ENCODE data around the gene NFKB2. TPM values are rescaled to one million over a fixed set of nuclear protein-coding genes. Genes with fewer than 3 reads are reported as not detected.

The NFKB2 gene
- total and polyA plus RNA-seq, 2 of the 8 experiments (the other 6 are each of a cell fraction or from before 2014, with no cell fraction given): 20.4 to 31.4 TPM

GRCh38 chr10:102396317-102396650, 779 bp downstream of the NFKB2 start:
- FAIRE-seq: no peak
- peak overlapping the region in 3 of 4 experiments; percentile 3 to 72 (median 71); a peak in 3 of 7 replicates for H3K9ac ChIP-seq (replicated peaks in 1 of 4; ENCODE audit: extremely low read depth in 1 of 4, low read depth in 3 of 4, low read length in 3 of 4)

More at GRCh38 chr10:102396317-102396650, 779 bp downstream of the NFKB2 start:
- Histone ChIP-seq H3K18ac (ENCODE audit: extremely low read depth, low read length) (peak overlapping the region; percentile 2; the same call in 1 of the 2 replicates), H3K4me1 (replicated peaks in 1 of 4; ENCODE audit: control insufficient read depth in 3 of 4, insufficient read depth in 4 of 4, low read length in 3 of 4) (peaks cover 0 to 24% (median 14%) of the 10 kb centered on the region in 4 experiments; a peak in 6 of 7 replicates), H3K4me3 (ENCODE audit: extremely low read depth in 1 of 4, insufficient read depth in 2 of 4, low read depth in 3 of 4, low read length in 4 of 4) (peak overlapping the region; percentile 29 to 75 (median 68)), H3K14ac (ENCODE audit: insufficient read length) (no peak overlapping the region), H3K79me1 (ENCODE audit: low read depth, low read length) (no peaks in the 10 kb centered on the region), H2BK5ac (ENCODE audit: low read depth, low read length) (0 out of 2 replicates have a peak overlapping the region, but pooled peaks have one; percentile 2), H3K4ac (replicated peaks; ENCODE audit: insufficient read length, low read depth, low read length) (no peak overlapping the region), H2BK15ac (ENCODE audit: low read length) (no peak overlapping the region), H3K27me3 (replicated peaks in 1 of 4; ENCODE audit: control insufficient read depth in 3 of 4, extremely low read depth in 1 of 4, insufficient read depth in 3 of 4, low read length in 3 of 4) (peaks cover 0 to 24% (median 18%) of the 10 kb centered on the region in 4 experiments; a peak in 6 of 7 replicates), H3K4me2 (ENCODE audit: insufficient read depth in 1 of 2, low read depth in 2 of 2, low read length in 2 of 2) (peak overlapping the region; percentile 91 to 98), H2BK120ac (replicated peaks; ENCODE audit: low read depth, low read length) (no peak overlapping the region), H3K56ac (replicated peaks; ENCODE audit: insufficient read length, low read depth, low read length) (no peak overlapping the region), H3K36me3 (ENCODE audit: control insufficient read depth in 2 of 4, insufficient read depth in 4 of 4, low read length in 3 of 4) (peaks cover 0 to 7% (median 4%) of the 10 kb centered on the region in 4 experiments; a peak in 5 of 8 replicates), H4K5ac (ENCODE audit: insufficient read length, low read depth, low read length) (no peak overlapping the region), H4K20me1 (replicated peaks in 1 of 2; ENCODE audit: control insufficient read depth in 1 of 2, insufficient read depth in 2 of 2, low read length in 2 of 2) (peaks cover 6 to 12% of the 10 kb centered on the region in 2 experiments), H3K23me2 (ENCODE audit: low read depth, low read length) (peaks cover 13% of the 10 kb centered on the region), H3K9me3 (ENCODE audit: insufficient read depth in 2 of 2, low read depth in 1 of 2, low read length in 1 of 2) (no peaks in the 10 kb centered on the region), H2AFZ (ENCODE audit: low read length) (no peak overlapping the region), H2AK5ac (ENCODE audit: low read depth, low read length) (peak overlapping the region; percentile 55), H2BK20ac (ENCODE audit: low read length) (no peak overlapping the region), H3K79me2 (ENCODE audit: control insufficient read depth in 1 of 2, insufficient read depth in 2 of 2, low read length in 2 of 2) (no peaks in the 10 kb centered on the region), H2BK12ac (ENCODE audit: low read depth, low read length) (no peak overlapping the region), H3K27ac (ENCODE audit: low read depth, low read length) (peak overlapping the region; percentile 69; the same call in 1 of the 2 replicates), H4K91ac (replicated peaks; ENCODE audit: insufficient read length, low read length) (no peak overlapping the region), H3K23ac (ENCODE audit: insufficient read length) (no peak overlapping the region), H4K8ac (ENCODE audit: extremely low read depth, insufficient read depth, low read length) (no peak overlapping the region)
- WGBS, 2 experiments (ENCODE audit: extremely low coverage in 1 of 2, insufficient coverage in 1 of 2, insufficient read length in 1 of 2, insufficient replicate concordance in 2 of 2, low coverage in 1 of 2, low lambda C conversion rate in 2 of 2, missing lambda C conversion rate in 1 of 2): 68% methylated on average over 3 of the region's 4 CpGs; no CpG with 5 or more reads in 1 of the 2 experiments
- CTCF ChIA-PET (ENCODE audit: partially characterized antibody): interaction anchor here (1.0 to 16.4 kb wide), 13 partner anchors 9 to 227 kb away, joined by 3 to 357 read pairs (median 8); partner anchors contain the start of genes CUEDC2, ELOVL3, FBXL15 and PSD
- no peak for TF ChIP-seq ATF3 (IDR thresholded peaks at IDR 0.05; ENCODE audit: insufficient read depth, low read depth, low read length)
- TF ChIP-seq CBX5 (IDR thresholded peaks at IDR 0.05; ENCODE audit: low read depth, low read length): no peak
- TF ChIP-seq SAP30 (IDR thresholded peaks at IDR 0.05; ENCODE audit: insufficient read depth, insufficient replicate concordance, low read length): peak; percentile 10
- POLR2A ChIA-PET (ENCODE audit: partially characterized antibody): interaction anchor here (1.1 to 6.1 kb wide), 9 partner anchors 9 to 165 kb away, joined by 4 to 38 read pairs (median 9); partner anchors contain the start of genes CUEDC2, FBXL15 and PSD
- no peak for DNase-seq (ENCODE audit: low read depth in 1 of 2, low spot score in 2 of 2)
